Measurements from ENCODE around the gene CFAP251.
"Not testable (repeated sequence)": the region's sequence is repeated elsewhere in the genome, so short reads cannot be mapped to it uniquely, and the experiment has no call there.

Gene CFAP251

DNA sequence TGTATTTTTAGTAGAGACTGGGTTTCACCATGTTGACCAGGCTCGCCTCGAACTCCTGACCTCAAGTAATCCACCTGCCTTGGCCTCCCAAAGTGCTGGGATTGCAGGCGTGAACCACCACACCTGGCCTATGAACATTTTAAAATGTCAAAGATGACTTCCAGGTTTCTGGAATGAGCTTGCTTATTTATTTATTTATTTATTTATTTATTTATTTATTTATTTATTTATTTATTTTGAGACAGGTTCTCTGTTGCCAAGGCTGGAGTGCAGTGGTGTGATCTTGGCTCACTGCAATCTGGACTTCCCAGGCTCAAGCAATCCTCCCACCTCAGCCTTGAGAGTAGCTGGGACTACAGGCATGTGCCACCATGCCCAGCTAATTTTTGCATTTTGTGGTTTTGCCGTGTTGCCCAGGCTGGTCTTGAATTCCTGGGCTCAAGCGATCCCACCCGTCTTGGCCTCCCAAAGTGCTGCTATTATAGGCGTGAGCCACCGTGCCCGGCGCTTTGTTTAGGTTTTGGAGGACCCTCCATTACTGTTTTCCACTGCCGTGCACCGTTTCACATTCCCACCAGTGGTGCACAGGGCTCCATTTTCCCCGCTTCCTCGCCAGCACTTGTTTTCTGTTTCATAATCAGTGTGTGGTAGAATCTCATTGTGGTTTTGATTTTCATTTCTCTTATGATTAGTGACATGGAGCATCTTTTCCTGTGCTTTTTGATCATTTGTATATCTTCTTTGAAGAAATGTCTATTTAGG, 6.4 kb upstream of the CFAP251 start:
- DNase-seq, result no peak

DNA sequence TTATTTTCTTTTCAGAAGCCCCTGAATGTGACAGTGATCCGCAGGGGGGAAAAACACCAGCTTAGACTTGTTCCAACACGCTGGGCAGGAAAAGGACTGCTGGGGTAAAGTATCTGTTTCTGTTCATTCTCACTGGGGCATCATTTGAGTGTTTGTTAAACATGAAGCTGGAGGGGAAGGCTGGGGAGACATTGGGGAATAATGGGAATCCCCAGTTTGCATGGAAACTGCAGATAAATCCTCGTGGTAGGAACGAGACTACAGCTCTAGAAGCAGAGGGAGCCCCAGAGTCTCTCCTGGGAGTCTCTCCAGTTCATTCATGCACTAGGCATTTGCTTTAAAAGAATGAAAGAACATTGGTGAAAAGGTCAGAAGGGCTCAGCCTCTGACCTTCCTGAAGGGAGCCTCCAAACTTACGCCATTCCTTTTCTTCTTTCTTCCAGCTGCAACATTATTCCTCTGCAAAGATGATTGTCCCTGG, 2.5 kb upstream of the CFAP251 start:
- no peak for DNase-seq

DNA sequence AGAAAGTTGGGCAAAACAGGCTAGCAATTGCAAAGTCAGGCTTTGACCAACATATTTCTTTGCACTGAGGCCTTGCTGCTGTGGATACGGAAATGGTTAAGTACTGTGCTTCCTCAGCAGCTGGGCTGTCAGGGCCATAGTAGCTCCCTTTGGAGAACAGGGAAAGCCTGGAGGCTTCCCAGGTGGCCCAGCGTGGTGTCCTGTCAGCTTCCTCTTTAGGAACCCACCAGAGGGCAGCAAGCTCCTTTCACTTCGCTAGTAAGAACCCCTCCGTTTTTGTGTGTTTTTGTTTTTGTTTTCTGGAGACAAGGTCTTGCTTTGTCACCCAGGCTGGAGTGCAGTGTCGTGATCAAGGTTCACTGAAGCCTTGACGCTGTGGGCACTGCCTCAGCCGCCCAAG, 1.7 kb upstream of the CFAP251 start:
- peak; percentile 68 for DNase-seq

DNA sequence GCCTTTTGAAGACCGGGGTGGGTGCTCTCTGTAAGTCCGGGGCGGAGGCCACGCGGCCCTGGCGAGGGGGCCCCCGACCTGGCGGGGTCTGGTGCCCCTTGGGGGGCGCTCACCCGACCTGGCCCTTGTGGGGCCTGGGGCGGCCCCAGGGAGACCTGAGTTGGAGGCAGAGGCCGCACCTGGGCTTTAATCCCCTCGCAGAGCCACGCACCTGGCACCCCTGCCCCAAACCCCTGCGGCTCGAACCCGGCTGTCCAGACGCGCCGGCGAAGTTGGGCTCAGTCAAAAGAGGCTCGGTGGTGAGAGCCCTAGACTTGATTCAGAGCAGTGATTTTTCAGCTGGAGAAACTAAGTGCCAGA, 267 bp downstream of the CFAP251 start:
- no peak for DNase-seq

DNA sequence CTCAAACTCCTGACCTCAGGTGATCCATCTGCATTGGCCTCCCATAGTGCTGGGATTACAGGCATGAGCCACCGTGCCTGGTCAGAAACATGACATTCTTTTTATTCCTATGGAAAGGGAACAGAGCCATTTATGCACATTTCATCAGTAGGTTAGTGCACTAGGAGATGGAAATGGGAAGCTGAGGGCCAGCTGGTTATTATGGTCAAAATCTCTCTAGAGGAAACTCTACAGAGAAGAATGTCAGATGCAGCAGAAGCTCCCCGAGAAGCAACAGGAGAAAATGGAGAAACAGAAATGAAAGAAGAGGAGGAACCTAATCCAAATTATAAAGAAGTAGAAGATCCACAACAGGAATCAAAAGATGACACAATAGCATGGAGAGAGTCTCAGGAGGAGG, 2.7 kb downstream of the CFAP251 start:
- DNase-seq, result no peak

DNA sequence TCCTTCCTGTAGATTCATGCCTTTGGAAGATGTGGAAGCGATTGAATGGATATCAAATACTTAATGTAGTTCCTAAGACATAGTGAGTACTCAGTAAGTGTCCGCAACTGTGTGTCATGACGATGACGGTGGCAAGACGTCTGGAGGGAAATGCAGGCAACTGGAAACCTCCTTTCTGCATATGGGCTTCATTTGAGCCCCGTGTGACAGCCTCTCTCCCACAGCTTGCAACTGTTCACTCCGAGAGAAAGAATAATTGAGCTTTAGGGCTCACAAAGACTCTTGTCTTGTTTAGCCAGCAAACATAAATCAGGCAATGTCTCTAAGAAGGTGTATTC, 6.9 kb downstream of the CFAP251 start:
- DNase-seq, result no peak

DNA sequence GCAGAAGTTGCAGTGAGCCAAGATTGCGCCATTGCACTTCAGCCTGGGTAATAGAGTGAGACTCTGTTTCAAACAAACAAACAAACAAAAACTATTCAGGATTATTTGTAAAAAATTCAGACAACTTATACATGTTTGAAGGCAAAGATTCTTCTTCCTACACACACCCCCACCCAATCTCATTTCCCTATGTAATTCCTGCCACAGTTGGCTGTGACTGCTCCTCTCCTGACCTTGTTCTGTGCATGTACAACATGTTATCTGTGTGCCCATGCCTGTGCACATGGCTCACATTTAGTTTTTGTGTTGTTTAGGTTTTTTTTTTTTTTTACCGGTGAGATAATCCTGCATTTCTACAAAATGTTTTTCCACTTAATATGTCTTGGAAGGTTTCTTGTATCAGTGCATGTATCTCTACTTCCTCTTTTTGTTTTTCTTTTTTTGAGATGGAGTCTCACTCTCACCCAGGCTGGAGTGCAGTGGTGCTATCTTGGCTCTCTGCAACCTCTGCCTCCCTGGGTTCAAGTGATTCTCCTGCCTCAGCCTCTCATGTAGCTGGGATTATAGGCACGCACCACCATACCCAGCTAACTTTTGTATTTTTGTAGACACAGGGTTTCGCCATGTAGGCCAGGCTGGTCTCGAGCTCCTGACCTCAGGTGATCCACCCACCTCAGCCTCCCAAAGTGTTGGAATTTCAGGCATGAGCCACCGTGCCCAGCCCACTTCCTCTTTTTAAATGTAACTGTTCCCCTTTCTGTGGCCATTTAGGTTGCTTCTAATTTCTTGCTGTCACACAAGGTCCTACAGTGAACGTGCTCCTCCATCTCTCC, 8.7 kb downstream of the CFAP251 start:
- no peak for DNase-seq

DNA sequence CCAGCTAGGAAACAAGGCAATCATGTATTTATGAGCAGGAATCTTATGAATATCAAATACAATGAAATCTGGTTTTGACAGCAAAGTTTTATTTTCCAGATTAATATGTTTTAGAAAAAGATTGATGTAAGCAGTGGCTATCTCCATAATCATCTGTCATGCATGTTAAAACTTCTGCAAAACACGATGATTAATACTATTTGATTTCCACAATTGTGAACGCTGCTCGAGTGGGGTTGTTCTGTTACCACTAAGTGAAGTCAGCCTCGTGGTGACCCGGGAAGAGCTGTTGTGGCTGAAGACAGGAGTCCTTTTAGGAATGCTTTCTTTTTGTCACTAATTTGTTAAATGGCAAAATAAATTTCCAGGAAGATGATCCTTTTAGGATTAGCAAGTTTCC, 9.4 kb downstream of the CFAP251 start:
- no peak for DNase-seq

DNA sequence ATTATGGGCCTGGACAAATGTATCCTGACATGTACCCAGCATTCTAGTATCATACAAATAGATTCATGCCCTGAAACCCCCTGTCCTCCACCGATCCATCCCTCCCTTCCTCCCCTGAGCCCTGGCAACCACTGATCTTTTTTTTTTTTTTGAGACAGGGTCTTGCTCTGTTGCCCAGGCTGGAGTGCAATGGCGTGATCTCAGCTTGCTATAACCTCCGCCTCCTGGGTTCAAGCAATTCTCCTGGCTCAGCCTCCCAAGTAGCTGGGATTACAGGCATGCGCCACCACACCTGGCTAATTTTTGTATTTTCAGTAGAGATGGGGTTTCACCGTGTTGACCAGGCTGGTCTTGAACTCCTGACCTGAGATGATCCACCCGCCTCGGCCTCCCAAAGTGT, 11.2 kb downstream of the CFAP251 start:
- DNase-seq, result not testable (repeated sequence)

DNA sequence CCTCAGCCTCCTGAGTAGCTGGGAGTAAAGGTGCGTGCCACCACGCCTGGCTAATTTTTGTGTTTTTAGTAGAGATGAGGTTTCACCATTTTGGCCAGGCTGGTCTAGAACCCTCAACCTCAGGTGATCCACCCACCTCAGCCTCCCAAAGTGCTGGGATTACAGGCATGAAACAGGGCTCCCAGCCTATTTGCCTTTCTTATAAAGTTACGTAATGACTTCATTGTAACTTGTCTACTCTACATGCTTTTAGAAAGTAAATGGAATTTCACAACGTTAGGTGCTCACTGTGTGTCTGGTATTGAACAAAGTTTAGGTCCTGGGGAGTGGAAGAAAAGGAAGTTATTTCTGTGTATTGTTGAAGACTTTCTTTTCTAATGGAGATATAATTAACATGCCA, 12.5 kb downstream of the CFAP251 start:
- DNase-seq, result no peak

DNA sequence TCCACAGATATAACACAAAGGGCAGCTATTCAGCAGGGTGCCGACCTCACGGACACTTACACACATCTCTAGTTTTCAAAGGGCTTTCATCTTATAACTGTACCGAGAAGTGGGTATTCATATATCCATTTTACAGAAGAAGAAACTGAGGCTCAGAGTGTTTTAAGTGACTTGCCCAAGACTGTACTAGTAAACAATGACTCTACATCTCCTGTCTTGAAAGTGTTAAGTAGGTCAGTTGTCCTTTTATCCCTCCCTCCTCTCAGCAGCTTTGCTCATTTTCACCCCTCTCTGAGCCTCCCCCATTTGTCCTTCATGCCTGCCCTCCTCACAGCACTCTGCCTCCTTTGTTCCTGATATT, 13.8 kb downstream of the CFAP251 start:
- no peak for DNase-seq

DNA sequence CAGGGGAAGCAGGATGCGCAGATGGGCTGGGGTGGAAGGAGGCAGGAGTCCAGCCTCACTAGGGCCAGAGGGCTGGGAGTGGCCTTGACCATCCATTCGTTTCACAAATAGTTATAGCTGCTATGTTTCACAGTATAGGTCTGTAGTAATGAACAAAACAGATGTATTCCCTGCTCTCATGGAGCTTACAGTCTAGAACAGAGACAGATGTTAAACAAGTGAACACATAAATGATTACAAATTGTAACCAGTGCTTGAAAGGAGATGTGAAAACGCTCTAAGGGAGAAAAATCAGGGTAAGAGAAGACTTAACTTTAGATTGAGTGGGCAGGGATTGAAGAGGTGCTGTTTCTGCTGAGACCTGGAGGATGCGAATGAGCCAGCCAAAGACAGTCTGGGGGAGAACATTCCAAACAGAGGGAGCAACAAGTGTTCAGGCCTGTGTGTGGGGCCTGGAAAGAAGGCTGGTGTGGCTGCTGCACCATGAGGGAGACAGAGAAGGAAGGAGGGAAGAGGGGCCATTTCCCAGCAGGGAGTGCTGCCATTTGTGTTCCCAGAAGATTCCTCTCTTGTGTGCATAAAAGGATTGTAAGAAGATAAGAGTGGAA, 14.6 kb downstream of the CFAP251 start:
- DNase-seq, result no peak

DNA sequence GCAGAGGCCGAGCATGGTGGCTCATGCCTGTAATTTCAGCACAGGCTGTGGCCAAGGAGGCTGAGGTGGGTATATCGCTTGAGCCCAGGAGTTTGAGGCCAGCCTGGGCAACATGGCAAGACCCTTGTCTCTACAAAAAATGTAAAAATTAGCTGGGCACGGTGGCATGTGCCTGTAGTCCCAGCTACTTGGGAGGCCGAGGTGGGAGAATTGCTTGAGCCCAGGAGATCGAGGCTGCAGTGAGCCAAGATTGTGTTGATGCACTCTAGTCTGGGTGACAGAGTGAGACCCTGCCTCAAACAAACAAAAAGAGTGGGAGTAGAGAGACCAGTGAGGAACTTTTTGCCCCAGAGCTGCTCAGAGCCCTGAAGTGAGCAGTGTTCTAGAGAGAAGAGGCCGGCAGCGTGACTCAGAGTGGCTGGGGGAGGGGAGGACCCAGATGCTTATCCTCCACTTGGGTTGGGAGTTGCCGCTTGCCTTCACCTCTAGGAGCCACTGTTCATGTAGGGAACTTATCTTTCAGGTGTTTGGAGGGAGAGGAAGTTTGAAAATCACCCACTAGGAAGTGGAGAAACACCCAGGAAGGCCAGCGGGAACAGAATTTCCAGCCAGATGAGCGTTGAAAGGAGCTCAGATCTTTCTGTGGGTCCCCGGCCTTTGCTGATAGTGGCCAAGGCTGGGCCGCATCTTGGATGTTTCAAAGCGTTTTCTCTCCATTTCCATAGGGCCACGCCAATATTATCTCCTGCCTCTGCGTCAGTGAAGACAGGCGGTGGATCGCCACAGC, 15.3 kb downstream of the CFAP251 start:
- peak; percentile 29 for DNase-seq

DNA sequence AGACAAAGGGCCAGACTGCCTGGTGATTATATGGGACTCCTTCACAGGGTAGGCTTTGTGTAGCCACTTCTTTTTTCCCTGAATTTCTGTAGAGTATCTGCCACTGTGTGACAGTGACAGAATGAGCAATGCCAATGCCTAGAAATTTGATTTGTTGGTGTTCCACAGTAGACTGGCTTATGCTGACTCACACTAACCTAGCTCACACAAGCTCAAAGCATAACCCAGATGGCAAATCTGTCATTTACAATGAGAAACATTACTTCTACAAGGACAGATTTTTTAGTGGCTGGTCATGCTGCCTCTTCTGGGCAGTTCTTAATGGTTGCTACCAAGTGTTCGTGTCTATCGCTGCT, 15.9 kb downstream of the CFAP251 start:
- DNase-seq, result no peak

DNA sequence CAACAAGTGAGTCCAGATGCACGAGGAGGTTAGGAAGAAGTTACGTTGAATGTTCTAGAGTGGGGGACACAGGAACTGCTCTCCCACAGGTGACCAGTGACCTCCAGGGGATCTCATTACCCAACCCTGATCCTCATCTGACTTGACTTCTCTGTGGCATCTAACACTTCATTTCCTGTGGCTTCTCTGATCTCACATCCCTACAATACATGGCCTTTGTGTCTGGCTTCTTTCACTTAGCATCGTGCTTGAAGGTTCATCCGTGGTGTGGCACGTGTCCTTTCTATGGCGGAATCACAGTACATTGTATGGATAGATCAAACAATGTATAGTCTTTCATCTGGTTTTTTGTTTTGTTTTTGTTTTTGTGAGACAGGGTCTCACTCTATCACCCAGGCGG, 19.3 kb downstream of the CFAP251 start:
- DNase-seq, result no peak

DNA sequence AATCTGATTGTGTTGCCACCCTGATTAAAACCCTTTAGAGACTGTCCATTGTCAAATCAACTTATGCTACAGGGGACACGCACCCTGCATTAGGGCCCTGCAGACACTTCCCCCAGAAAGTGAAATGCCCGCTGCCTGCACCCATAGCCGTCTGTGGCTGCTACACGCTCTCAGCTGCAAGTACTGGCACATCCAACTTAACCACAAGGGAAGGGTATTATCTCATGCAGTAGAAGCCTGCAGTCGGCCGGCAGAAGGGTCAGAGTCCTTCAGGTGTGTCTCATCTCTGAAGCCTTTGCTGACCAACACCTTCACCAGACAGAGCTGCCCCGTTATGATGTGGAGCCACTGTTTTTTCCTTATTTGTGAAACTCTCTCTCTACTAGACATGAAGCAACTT, 20.8 kb downstream of the CFAP251 start:
- DNase-seq, result no peak

DNA sequence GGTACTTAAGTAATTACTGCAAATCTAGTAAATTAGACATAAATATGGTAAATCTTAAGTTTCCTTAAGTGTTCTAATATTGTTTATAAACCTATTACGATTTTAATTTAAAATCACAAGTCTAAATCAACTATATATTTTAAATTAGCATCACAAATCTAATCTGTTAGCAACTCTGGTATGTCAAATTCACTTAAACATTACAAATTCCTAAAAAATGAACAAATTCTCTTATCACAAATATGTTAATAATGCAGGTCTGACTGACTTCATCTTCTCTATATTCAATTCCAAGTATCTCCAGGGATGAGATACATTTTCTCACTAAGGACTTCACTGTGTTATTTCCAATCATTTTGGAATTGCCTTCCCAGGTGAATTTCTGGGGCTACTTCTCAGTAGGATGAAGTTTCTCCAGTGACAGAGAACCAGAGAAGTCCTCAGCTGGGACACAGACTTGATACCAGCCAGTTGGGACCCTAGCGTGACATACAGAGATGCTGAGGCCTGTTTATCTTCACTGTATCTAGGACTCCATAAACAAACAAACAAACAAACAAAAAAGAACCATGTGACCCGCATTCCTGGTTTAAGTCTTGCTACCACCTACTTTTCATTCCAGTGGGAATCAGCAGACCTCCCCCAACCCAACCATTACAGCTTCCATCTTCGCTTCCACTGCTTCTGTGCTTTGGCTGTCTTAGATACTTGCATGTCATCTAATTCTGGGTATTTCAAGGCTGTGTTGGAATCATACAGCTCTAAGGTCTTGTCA, 21.8 kb downstream of the CFAP251 start:
- DNase-seq, result no peak

DNA sequence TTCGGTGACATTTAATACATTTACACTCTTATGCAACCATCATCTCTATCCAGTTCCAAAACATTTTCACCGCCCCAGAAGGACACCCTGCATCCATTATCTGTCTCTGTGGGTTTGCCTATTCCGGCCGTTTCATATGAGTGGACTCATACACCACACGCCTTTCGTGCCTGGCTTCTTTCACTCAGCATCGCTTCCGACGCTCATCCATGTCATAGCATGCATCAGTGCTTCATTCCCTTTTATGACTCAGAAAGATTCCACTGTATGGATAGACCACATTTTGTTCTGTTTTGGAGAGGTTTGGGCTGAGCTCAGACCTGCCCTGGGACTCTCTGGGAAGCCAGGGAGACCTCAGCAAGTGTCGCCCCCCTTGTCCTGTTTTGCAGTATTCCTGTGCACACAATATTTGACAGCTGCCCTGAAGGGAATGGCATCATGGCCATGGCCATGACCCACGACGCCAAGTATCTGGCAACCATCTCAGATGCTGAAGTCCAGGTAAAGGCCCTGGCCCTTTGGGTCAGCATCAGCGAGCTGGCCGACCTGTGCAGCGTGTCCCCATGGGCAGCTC, 23.8 kb downstream of the CFAP251 start:
- no peak for DNase-seq

DNA sequence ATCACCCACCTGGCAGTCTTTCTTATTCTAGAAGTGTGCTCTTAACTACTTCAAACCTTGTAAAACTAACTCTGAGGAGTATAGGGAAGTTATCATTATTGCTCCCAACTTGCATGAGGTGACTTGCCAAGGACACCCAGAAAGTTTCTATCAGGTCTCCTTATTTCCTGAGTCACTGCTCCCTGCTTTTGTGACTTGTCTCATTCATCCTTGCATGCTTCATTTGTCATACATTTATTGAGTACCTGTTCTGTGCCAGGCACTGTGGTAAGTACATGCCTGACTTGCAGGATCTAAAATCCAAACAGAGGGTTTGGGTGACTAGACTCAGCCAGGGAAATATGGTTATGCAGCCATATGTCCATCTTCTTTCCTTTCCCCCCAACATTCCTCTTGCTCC, 25.5 kb downstream of the CFAP251 start:
- no peak for DNase-seq

DNA sequence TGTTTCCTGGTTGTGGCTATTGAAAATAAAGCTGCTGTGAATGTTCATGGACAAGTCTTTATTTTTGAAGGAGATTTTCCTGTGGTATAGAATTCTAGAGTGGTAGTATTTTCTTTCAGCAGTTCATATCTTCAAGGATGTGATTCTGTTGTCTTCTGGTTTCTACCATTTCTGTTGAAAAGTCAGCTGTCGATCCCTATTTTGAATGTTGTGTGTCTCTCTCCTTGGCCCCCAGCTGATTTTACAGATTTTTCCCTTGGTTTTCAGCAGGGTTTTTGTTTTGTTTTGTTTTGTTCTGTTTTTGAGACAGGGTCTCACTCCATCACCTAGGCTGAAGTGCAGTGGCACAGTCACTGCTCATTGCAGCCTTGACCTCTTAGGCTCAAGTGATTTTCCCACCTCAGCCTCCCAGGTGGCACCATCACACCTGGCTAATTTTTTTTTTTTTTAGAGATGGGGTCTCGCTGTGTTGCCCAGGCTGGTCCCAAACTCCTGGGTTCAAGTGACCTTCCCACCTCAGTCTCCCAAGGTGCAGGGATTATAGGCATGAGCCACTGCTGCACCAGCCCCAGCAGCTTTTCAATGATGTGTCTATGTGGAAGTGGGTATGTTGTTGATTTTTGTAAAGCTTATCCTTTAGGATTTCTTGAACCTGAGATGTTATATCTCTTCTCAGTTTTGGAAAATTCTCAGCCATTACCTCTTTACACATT, 28.1 kb downstream of the CFAP251 start:
- no peak for DNase-seq

DNA sequence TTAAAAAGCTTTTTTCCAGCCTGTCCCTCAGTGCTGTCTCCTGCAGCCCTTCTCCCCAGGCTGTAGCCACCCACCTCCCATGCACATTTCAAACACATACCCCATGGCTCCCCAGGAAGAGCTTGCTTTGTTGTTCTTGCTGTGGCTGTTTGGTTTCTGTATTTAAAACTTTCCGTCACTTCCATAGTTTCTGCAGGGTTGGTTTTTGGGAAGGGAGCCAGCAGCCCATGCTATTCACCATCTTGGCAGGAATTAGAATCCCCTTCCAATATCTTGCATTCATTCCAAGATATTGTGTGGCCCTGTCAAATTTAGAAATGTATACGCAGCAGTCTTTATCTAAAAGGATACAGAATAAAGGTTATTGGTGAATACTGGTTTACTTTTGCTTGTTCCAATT, 29.6 kb downstream of the CFAP251 start:
- no peak for DNase-seq

Data from NCI-H82 (cell line).